GM23338 (cell line): Measurements from ENCODE around the gene PHACTR2. TPM values are rescaled to one million over a fixed set of nuclear protein-coding genes. Genes with fewer than 3 reads are reported as not detected.

Source experiments
- ATAC-seq: fragments of 200-7000 bp; cut with Tn5 transposase; 3 replicates; pipeline ENCODE4 v1.9.1; 2020
- DNase-seq: peaks from one replicate; pipeline ENCODE4 v3.0.0-alpha.2; 2015; ENCODE audit warnings: low spot score
- H2AFZ ChIP-seq: fragments of 200-600 bp; sonication (generic); 2 replicates; pipeline ENCODE4 v1.8.0; 2016; ENCODE audit warnings: antibody characterized with exemption, mild to moderate bottlenecking, moderate library complexity
- H3F3A ChIP-seq: fragments of 200-600 bp; sonication (generic); replicated peaks from 2 replicates; pipeline ENCODE4 v1.8.0; 2017; ENCODE audit warnings: antibody characterized with exemption, mixed run types, low read depth
- H3K27ac ChIP-seq: fragments of 200-600 bp; sonication (generic); 2 replicates; pipeline ENCODE4 v1.6.1; 2016; ENCODE audit warnings: low read depth
- H3K27me3 ChIP-seq: fragments of 200-600 bp; sonication (generic); 2 replicates; pipeline ENCODE4 v1.8.0; 2016; ENCODE audit warnings: mild to moderate bottlenecking, mixed run types, moderate library complexity; ENCODE audit not compliant: insufficient read depth
- H3K36me3 ChIP-seq: fragments of 200-600 bp; sonication (generic); 2 replicates; pipeline ENCODE4 v1.8.0; 2016; ENCODE audit warnings: mild to moderate bottlenecking; ENCODE audit not compliant: insufficient read depth
- H3K4me1 ChIP-seq: fragments of 200-600 bp; sonication (generic); 2 replicates; pipeline ENCODE4 v1.8.0; 2016; ENCODE audit warnings: mild to moderate bottlenecking, moderate library complexity; ENCODE audit not compliant: insufficient read depth
- H3K4me2 ChIP-seq: fragments of 200-600 bp; sonication (generic); 2 replicates; pipeline ENCODE4 v1.7.1; 2017; ENCODE audit warnings: mixed run types
- H3K4me3 ChIP-seq: fragments of 200-600 bp; sonication (generic); 2 replicates; pipeline ENCODE4 v1.6.1; 2016; ENCODE audit warnings: mixed run types
- H3K79me2 ChIP-seq: fragments of 200-600 bp; sonication (generic); replicated peaks from 2 replicates; pipeline ENCODE4 v1.8.0; 2017; ENCODE audit warnings: mild to moderate bottlenecking; ENCODE audit not compliant: insufficient read depth
- H3K9me2 ChIP-seq: fragments of 200-600 bp; sonication (generic); 2 replicates; pipeline ENCODE4 v1.8.0; 2017; ENCODE audit not compliant: insufficient read depth
- H4K20me1 ChIP-seq: fragments of 200-600 bp; sonication (generic); replicated peaks from 2 replicates; pipeline ENCODE4 v1.8.0; 2017; ENCODE audit warnings: mild to moderate bottlenecking; ENCODE audit not compliant: insufficient read depth
- H3K27ac Mint-ChIP-seq: 2 replicates; pipeline ENCODE4 v1.8.0; 2020; ENCODE audit warnings: inconsistent platforms, mild to moderate bottlenecking, moderate library complexity, mixed read lengths
- H3K27me3 Mint-ChIP-seq: 3 replicates; pipeline ENCODE4 v1.8.0; 2022; ENCODE audit warnings: low read depth, mild to moderate bottlenecking, moderate library complexity, mixed read lengths, inconsistent platforms; ENCODE audit not compliant: insufficient read depth, poor library complexity
- H3K36me3 Mint-ChIP-seq: 3 replicates; pipeline ENCODE4 v1.8.0; 2021; ENCODE audit warnings: low read depth, mild to moderate bottlenecking, inconsistent platforms, moderate library complexity, mixed read lengths
- H3K4me1 Mint-ChIP-seq: 3 replicates; pipeline ENCODE4 v1.8.0; 2020; ENCODE audit warnings: mild to moderate bottlenecking, inconsistent platforms, mixed read lengths
- H3K4me3 Mint-ChIP-seq: 3 replicates; pipeline ENCODE4 v1.8.0; 2021; ENCODE audit warnings: moderate library complexity, mild to moderate bottlenecking, inconsistent platforms, mixed read lengths
- H3K9me3 Mint-ChIP-seq: 3 replicates; pipeline ENCODE4 v1.8.0; 2020; ENCODE audit warnings: moderate library complexity, mild to moderate bottlenecking, inconsistent platforms, mixed read lengths
- CREB1 ChIP-seq: fragments of 250-450 bp; sonication (Bioruptor Pico); IDR thresholded peaks from 2 replicates; pipeline ENCODE4 v1.5.0; 2020; ENCODE audit warnings: low read depth, mild to moderate bottlenecking, moderate library complexity
- EZH2phosphoT487 ChIP-seq: fragments of 200-600 bp; sonication (generic); IDR thresholded peaks from one replicate; pipeline ENCODE4 v1.8.1; 2018; ENCODE audit warnings: antibody characterized with exemption; ENCODE audit not compliant: unreplicated experiment
- JUNB ChIP-seq: IDR thresholded peaks from one replicate; pipeline ENCODE4 v1.6.1; 2016; ENCODE audit warnings: antibody characterized with exemption; ENCODE audit not compliant: unreplicated experiment
- NANOG ChIP-seq: IDR thresholded peaks from 2 replicates; pipeline ENCODE4 v1.6.1; 2016; ENCODE audit warnings: antibody characterized with exemption, borderline replicate concordance
- POLR2AphosphoS5 ChIP-seq: IDR thresholded peaks from 2 replicates; pipeline ENCODE4 v1.6.1; 2016; ENCODE audit warnings: antibody characterized with exemption, low read depth
- STAT1 ChIP-seq: IDR thresholded peaks from one replicate; pipeline ENCODE4 v1.6.1; 2016; ENCODE audit warnings: antibody characterized with exemption; ENCODE audit not compliant: unreplicated experiment
- ZNF114 ChIP-seq: fragments of 250-450 bp; sonication (Bioruptor Pico); IDR thresholded peaks from 2 replicates; pipeline ENCODE4 v1.5.0; 2020; ENCODE audit warnings: mild to moderate bottlenecking, moderate library complexity
- ZNF331 ChIP-seq: fragments of 250-450 bp; sonication (Bioruptor Pico); IDR thresholded peaks from 2 replicates; pipeline ENCODE4 v1.5.0; 2020; ENCODE audit warnings: low read depth, mild to moderate bottlenecking, moderate library complexity
- polyA plus RNA-seq: library from polyadenylated mRNA; unstranded; fragments of >200 nt; fragmentation: Nextera tagmentation; extraction: Ambion mirVana; gene quantifications from 2 replicates; pipeline ENCODE4 v1.2.1, GENCODE V29; 2016
- total RNA-seq: library from RNA; depleted of rRNA; stranded (reverse); fragments of >200 nt; shearing (Covaris generic); gene quantifications from 2 replicates; pipeline ENCODE4 v1.2.3, GENCODE V29; 2014
- TF ChIP-seq, protein P1 (sequence below), 2 experiments: fragments of 200-600 bp in 1 of 2; sonication (generic) in 1 of 2; conservative IDR thresholded peaks; 2 replicates each; pipeline versions ENCODE4 v1.5.1 to v1.6.1; 2016 to 2017; ENCODE audit warnings: antibody characterized with exemption in 2 of 2, low read depth in 2 of 2, mild to moderate bottlenecking in 2 of 2, moderate library complexity in 1 of 2
- TF ChIP-seq, protein P2 (sequence below): fragments of 250-450 bp; sonication (Bioruptor Pico); IDR thresholded peaks from 2 replicates; pipeline ENCODE4 v1.5.0; 2020; ENCODE audit warnings: mild to moderate bottlenecking, moderate library complexity
- TF ChIP-seq, protein P3 (sequence below): IDR thresholded peaks from one replicate; pipeline ENCODE4 v1.6.1; 2018; ENCODE audit warnings: antibody characterized with exemption; ENCODE audit not compliant: unreplicated experiment

Gene PHACTR2
- total and polyA plus RNA-seq, 2 experiments from 2014 or later: 67.7 to 105 TPM

DNA sequence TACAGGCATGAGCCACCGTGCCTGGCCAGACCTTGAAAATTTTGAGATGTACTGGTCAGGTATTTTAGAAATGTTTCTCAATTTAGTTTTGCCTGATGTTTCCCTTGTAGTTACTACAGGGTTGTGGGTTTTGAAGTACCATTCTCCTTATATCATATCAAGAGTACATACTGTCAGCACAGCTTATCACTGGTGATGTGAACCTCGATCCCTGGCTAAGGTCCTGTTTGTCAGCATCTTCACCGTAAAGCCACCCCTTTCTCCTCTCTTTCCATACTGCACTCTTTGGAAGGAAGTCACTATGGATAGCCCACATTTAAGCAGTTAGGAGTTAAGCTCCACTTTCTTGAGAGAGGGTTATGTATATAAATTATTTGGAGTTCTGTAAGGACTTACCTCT is 27.8 kb downstream of the PHACTR2 start:
- Histone ChIP-seq H3K4me3 (no peak overlapping the region), H3K79me2 (peaks cover 98% of the 10 kb centered on the region), H3K36me3 (no peaks in the 10 kb centered on the region; the same call in 1 of the 2 replicates), H3F3A (no peaks in the 10 kb centered on the region), H4K20me1 (no peaks in the 10 kb centered on the region), H3K4me1 (peaks cover 11% of the 10 kb centered on the region), H2AFZ (no peak overlapping the region), H3K4me2 (no peak overlapping the region), H3K27me3 (no peaks in the 10 kb centered on the region), H3K9me2 (no peaks in the 10 kb centered on the region), H3K27ac (no peak overlapping the region)
- Mint-ChIP-seq H3K27ac (no peak overlapping the region), H3K27me3 (peaks cover 3% of the 10 kb centered on the region), H3K9me3 (peaks cover 14% of the 10 kb centered on the region; the same call in 2 of the 3 replicates), H3K4me3 (no peak overlapping the region), H3K36me3 (peaks cover 34% of the 10 kb centered on the region), H3K4me1 (peaks cover 8% of the 10 kb centered on the region)
- ATAC-seq (no peak), DNase-seq (no peak)
- no peak for TF ChIP-seq CREB1

DNA sequence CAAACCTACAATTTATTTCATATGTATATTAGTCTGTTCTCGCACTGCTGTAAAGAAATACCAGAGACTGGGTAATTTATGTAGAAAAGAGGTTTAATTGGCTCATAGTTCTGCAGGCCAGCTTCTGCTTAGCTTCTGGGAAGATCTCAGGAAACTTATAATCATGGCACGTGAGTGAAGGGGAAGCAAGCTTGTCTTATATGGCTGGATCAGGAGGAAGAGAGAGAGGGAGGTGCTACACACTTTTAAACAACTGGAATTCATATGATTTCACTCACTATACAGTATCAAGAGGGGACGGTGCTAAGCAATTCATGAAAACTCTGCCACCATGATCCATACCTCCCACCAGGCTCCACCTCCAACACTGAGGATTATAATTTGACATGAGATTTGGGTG is 29.9 kb downstream of the PHACTR2 start:
- peaks cover 3% of the 10 kb centered on the region; the same call in 2 of the 3 replicates for H3K4me1 Mint-ChIP-seq
- TF ChIP-seq POLR2AphosphoS5 (no peak), ZNF331 (CRISPR knock-in tag) (no peak), ZNF114 (CRISPR knock-in tag) (no peak), JUNB (no peak), STAT1 (no peak), NANOG (no peak), EZH2phosphoT487 (no peak)
- TF ChIP-seq, protein P1, sequence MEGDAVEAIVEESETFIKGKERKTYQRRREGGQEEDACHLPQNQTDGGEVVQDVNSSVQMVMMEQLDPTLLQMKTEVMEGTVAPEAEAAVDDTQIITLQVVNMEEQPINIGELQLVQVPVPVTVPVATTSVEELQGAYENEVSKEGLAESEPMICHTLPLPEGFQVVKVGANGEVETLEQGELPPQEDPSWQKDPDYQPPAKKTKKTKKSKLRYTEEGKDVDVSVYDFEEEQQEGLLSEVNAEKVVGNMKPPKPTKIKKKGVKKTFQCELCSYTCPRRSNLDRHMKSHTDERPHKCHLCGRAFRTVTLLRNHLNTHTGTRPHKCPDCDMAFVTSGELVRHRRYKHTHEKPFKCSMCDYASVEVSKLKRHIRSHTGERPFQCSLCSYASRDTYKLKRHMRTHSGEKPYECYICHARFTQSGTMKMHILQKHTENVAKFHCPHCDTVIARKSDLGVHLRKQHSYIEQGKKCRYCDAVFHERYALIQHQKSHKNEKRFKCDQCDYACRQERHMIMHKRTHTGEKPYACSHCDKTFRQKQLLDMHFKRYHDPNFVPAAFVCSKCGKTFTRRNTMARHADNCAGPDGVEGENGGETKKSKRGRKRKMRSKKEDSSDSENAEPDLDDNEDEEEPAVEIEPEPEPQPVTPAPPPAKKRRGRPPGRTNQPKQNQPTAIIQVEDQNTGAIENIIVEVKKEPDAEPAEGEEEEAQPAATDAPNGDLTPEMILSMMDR (conservative IDR thresholded peaks at IDR 0.05; ENCODE audit: low read depth in 2 of 2): no peak
- TF ChIP-seq, protein P2, sequence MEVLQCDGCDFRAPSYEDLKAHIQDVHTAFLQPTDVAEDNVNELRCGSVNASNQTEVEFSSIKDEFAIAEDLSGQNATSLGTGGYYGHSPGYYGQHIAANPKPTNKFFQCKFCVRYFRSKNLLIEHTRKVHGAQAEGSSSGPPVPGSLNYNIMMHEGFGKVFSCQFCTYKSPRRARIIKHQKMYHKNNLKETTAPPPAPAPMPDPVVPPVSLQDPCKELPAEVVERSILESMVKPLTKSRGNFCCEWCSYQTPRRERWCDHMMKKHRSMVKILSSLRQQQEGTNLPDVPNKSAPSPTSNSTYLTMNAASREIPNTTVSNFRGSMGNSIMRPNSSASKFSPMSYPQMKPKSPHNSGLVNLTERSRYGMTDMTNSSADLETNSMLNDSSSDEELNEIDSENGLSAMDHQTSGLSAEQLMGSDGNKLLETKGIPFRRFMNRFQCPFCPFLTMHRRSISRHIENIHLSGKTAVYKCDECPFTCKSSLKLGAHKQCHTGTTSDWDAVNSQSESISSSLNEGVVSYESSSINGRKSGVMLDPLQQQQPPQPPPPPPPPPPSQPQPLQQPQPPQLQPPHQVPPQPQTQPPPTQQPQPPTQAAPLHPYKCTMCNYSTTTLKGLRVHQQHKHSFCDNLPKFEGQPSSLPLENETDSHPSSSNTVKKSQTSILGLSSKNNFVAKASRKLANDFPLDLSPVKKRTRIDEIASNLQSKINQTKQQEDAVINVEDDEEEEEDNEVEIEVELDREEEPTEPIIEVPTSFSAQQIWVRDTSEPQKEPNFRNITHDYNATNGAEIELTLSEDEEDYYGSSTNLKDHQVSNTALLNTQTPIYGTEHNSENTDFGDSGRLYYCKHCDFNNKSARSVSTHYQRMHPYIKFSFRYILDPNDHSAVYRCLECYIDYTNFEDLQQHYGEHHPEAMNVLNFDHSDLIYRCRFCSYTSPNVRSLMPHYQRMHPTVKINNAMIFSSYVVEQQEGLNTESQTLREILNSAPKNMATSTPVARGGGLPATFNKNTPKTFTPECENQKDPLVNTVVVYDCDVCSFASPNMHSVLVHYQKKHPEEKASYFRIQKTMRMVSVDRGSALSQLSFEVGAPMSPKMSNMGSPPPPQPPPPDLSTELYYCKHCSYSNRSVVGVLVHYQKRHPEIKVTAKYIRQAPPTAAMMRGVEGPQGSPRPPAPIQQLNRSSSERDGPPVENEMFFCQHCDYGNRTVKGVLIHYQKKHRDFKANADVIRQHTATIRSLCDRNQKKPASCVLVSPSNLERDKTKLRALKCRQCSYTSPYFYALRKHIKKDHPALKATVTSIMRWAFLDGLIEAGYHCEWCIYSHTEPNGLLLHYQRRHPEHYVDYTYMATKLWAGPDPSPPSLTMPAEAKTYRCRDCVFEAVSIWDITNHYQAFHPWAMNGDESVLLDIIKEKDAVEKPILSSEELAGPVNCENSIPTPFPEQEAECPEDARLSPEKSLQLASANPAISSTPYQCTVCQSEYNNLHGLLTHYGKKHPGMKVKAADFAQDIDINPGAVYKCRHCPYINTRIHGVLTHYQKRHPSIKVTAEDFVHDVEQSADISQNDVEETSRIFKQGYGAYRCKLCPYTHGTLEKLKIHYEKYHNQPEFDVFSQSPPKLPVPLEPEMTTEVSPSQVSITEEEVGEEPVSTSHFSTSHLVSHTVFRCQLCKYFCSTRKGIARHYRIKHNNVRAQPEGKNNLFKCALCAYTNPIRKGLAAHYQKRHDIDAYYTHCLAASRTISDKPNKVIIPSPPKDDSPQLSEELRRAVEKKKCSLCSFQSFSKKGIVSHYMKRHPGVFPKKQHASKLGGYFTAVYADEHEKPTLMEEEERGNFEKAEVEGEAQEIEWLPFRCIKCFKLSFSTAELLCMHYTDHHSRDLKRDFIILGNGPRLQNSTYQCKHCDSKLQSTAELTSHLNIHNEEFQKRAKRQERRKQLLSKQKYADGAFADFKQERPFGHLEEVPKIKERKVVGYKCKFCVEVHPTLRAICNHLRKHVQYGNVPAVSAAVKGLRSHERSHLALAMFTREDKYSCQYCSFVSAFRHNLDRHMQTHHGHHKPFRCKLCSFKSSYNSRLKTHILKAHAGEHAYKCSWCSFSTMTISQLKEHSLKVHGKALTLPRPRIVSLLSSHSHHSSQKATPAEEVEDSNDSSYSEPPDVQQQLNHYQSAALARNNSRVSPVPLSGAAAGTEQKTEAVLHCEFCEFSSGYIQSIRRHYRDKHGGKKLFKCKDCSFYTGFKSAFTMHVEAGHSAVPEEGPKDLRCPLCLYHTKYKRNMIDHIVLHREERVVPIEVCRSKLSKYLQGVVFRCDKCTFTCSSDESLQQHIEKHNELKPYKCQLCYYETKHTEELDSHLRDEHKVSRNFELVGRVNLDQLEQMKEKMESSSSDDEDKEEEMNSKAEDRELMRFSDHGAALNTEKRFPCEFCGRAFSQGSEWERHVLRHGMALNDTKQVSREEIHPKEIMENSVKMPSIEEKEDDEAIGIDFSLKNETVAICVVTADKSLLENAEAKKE (CRISPR knock-in tag): no peak
- TF ChIP-seq, protein P3, sequence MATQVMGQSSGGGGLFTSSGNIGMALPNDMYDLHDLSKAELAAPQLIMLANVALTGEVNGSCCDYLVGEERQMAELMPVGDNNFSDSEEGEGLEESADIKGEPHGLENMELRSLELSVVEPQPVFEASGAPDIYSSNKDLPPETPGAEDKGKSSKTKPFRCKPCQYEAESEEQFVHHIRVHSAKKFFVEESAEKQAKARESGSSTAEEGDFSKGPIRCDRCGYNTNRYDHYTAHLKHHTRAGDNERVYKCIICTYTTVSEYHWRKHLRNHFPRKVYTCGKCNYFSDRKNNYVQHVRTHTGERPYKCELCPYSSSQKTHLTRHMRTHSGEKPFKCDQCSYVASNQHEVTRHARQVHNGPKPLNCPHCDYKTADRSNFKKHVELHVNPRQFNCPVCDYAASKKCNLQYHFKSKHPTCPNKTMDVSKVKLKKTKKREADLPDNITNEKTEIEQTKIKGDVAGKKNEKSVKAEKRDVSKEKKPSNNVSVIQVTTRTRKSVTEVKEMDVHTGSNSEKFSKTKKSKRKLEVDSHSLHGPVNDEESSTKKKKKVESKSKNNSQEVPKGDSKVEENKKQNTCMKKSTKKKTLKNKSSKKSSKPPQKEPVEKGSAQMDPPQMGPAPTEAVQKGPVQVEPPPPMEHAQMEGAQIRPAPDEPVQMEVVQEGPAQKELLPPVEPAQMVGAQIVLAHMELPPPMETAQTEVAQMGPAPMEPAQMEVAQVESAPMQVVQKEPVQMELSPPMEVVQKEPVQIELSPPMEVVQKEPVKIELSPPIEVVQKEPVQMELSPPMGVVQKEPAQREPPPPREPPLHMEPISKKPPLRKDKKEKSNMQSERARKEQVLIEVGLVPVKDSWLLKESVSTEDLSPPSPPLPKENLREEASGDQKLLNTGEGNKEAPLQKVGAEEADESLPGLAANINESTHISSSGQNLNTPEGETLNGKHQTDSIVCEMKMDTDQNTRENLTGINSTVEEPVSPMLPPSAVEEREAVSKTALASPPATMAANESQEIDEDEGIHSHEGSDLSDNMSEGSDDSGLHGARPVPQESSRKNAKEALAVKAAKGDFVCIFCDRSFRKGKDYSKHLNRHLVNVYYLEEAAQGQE: no peak
- H3K27ac Mint-ChIP-seq: no peak overlapping the region
- Histone ChIP-seq H3K27me3 (no peaks in the 10 kb centered on the region), H3F3A (no peaks in the 10 kb centered on the region), H3K4me2 (no peak overlapping the region), H4K20me1 (no peaks in the 10 kb centered on the region), H3K4me1 (no peaks in the 10 kb centered on the region; the same call in 1 of the 2 replicates), H3K36me3 (no peaks in the 10 kb centered on the region; the same call in 1 of the 2 replicates), H2AFZ (no peak overlapping the region), H3K9me2 (no peaks in the 10 kb centered on the region), H3K4me3 (no peak overlapping the region), H3K79me2 (peaks cover 83% of the 10 kb centered on the region), H3K27ac (no peak overlapping the region)
- no peak overlapping the region for H3K4me3 Mint-ChIP-seq
- peaks cover 14% of the 10 kb centered on the region; the same call in 2 of the 3 replicates for H3K9me3 Mint-ChIP-seq
- H3K27me3 Mint-ChIP-seq: peaks cover 3% of the 10 kb centered on the region
- peaks cover 34% of the 10 kb centered on the region for H3K36me3 Mint-ChIP-seq
- no peak for ATAC-seq
- no peak for DNase-seq
